ENCODE results near the gene TLR2. TPM values are rescaled to one million over a fixed set of nuclear protein-coding genes. Genes with fewer than 3 reads are reported as not detected.
A peak's percentile ranks its signal among the peaks of the same experiment; 100 is the strongest.

TLR2 gene
- total RNA-seq, 1 experiment from 2014 or later: 0.90 TPM

GRCh38 chr4:153652051-153652784 lies 31.9 kb upstream of the TLR2 start:
- Histone ChIP-seq H3K4me1 (ENCODE audit: insufficient read depth, low read length) (0 out of 2 replicates have a peak, but pooled peaks cover 4% of the 10 kb centered on the region), H3K79me2 (ENCODE audit: insufficient read depth, low read length) (no peaks in the 10 kb centered on the region), H4K8ac (replicated peaks; ENCODE audit: insufficient read length, low read depth, low read length) (no peak overlapping the region), H3K56ac (ENCODE audit: insufficient read length, low read depth, low read length) (no peak overlapping the region), H3T11ph (ENCODE audit: low read length) (no peak overlapping the region), H3K4ac (ENCODE audit: low read depth, low read length) (no peak overlapping the region), H4K5ac (ENCODE audit: insufficient read length, low read depth, low read length) (no peak overlapping the region), H2BK120ac (ENCODE audit: low read depth, low read length, poor library complexity, severe bottlenecking) (no peak overlapping the region), H3K14ac (ENCODE audit: insufficient read depth, low read length) (no peak overlapping the region), H4K91ac (ENCODE audit: insufficient read length, low read depth, low read length) (no peak overlapping the region), H2BK15ac (ENCODE audit: low read depth, low read length) (no peak overlapping the region), H3K9ac (ENCODE audit: extremely low read depth, insufficient read length, low read length) (no peak overlapping the region), H3K27ac (ENCODE audit: insufficient read length, low read depth, low read length) (no peak overlapping the region), H3K27me3 (ENCODE audit: insufficient read depth, low read length) (no peaks in the 10 kb centered on the region), H2AK5ac (ENCODE audit: insufficient read length, low read length) (no peak overlapping the region), H2AFZ (ENCODE audit: low read length) (no peak overlapping the region), H3K9me3 (ENCODE audit: control insufficient read depth, low read depth, low read length) (no peaks in the 10 kb centered on the region), H2BK5ac (ENCODE audit: insufficient read length, low read length) (no peak overlapping the region), H3K4me2 (ENCODE audit: insufficient read depth, insufficient read length, low read length) (no peak overlapping the region), H2BK12ac (ENCODE audit: insufficient read length, low read depth, low read length) (no peak overlapping the region), H3K23me2 (ENCODE audit: insufficient read length, low read depth, low read length, poor library complexity, severe bottlenecking) (no peaks in the 10 kb centered on the region), H3K18ac (ENCODE audit: insufficient read length, low read depth, low read length) (no peak overlapping the region), H3K79me1 (ENCODE audit: insufficient read depth, low read depth, low read length, poor library complexity, severe bottlenecking) (no peaks in the 10 kb centered on the region), H4K20me1 (ENCODE audit: control insufficient read depth, insufficient read depth, insufficient read length) (no peaks in the 10 kb centered on the region), H3K23ac (ENCODE audit: insufficient read length, low read depth, low read length) (no peak overlapping the region), H2BK20ac (ENCODE audit: low read depth, low read length, poor library complexity, severe bottlenecking) (no peak overlapping the region)
- Mint-ChIP-seq H3K9me3 (no peaks in the 10 kb centered on the region), H3K27ac (peak overlapping the region in 1 of 3 experiments; percentile 44; a peak in 2 of 7 replicates), H3K4me1 (peaks cover 11 to 14% of the 10 kb centered on the region in 2 experiments), H3K36me3 (ENCODE audit: insufficient read depth in 1 of 3, low read depth in 3 of 3) (no peaks in the 10 kb centered on the region), H3K4me3 (no peak overlapping the region), H3K27me3 (ENCODE audit: low read depth) (no peaks in the 10 kb centered on the region; the same call in none of the 2 replicates)
- TF ChIP-seq, protein P1, sequence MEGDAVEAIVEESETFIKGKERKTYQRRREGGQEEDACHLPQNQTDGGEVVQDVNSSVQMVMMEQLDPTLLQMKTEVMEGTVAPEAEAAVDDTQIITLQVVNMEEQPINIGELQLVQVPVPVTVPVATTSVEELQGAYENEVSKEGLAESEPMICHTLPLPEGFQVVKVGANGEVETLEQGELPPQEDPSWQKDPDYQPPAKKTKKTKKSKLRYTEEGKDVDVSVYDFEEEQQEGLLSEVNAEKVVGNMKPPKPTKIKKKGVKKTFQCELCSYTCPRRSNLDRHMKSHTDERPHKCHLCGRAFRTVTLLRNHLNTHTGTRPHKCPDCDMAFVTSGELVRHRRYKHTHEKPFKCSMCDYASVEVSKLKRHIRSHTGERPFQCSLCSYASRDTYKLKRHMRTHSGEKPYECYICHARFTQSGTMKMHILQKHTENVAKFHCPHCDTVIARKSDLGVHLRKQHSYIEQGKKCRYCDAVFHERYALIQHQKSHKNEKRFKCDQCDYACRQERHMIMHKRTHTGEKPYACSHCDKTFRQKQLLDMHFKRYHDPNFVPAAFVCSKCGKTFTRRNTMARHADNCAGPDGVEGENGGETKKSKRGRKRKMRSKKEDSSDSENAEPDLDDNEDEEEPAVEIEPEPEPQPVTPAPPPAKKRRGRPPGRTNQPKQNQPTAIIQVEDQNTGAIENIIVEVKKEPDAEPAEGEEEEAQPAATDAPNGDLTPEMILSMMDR (conservative IDR thresholded peaks at IDR 0.05): no peak
- DNase-seq: no peak
- no CpG with 5 or more reads among the region's 11 CpGs for WGBS (ENCODE audit: extremely low coverage, insufficient read length, low lambda C conversion rate)
